ENCODE measurements around the gene IDH3B. TPM values are rescaled to one million over a fixed set of nuclear protein-coding genes. Genes with fewer than 3 reads are reported as not detected.

IDH3B gene
- total RNA-seq, 4 donors from 2014 or later = 115 to 122 (median 118) TPM

DNA sequence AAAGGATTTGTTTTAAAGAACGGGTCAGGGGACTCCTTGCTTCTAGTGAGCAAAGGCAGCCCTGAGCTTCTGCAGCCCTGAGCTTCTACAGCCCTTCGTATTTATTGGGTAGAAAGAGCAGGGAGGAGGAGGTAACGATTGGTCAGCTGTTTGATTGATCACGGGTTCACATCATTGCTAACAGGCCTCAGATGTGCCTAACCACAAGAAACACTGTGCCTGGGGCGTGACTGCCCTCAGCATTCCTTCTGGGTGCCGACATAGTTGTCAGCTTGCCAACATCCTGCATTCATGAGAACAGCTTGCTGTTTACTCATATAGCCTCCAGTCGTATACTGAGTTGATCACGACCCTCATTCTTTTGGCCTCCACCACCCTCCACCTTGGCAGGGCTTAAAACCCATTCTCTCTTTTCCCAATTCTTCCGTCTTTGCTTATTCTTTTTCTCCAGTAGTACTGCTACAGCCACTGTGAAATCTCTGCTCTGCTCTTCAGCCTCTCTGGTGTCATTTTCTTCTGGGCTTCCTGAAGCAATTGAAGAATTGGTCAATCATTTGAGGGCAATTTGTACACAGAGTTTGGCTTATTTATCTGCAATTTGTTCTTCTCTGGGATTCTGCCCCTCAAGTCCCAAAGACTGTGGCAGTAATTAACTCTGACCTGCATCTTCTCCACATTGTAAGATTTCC, 37.0 kb downstream of the IDH3B start:
- TF ChIP-seq, protein P1, sequence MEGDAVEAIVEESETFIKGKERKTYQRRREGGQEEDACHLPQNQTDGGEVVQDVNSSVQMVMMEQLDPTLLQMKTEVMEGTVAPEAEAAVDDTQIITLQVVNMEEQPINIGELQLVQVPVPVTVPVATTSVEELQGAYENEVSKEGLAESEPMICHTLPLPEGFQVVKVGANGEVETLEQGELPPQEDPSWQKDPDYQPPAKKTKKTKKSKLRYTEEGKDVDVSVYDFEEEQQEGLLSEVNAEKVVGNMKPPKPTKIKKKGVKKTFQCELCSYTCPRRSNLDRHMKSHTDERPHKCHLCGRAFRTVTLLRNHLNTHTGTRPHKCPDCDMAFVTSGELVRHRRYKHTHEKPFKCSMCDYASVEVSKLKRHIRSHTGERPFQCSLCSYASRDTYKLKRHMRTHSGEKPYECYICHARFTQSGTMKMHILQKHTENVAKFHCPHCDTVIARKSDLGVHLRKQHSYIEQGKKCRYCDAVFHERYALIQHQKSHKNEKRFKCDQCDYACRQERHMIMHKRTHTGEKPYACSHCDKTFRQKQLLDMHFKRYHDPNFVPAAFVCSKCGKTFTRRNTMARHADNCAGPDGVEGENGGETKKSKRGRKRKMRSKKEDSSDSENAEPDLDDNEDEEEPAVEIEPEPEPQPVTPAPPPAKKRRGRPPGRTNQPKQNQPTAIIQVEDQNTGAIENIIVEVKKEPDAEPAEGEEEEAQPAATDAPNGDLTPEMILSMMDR (IDR thresholded peaks at IDR 0.05) = no peak
- no peak for TF ChIP-seq EP300 (IDR thresholded peaks at IDR 0.05)
- no peak for TF ChIP-seq POLR2A (IDR thresholded peaks at IDR 0.05; ENCODE audit: low read depth)
- TF ChIP-seq POLR2AphosphoS5 (IDR thresholded peaks at IDR 0.05) = no peak
- Histone ChIP-seq H3K27me3 (peaks cover 0 to 8% (median 0%) of the 10 kb centered on the region in 4 donors), H3K27ac (replicated peaks in 1 of 4) (no peak overlapping the region), H3K4me1 (no peaks in the 10 kb centered on the region), H3K36me3 (no peaks in the 10 kb centered on the region), H3K4me3 (no peak overlapping the region), H3K9me3 (peaks cover 0 to 9% (median 4%) of the 10 kb centered on the region in 4 donors)
- no peak for DNase-seq (ENCODE audit: extremely low spot score)
- intact Hi-C loops (cut with DNase I) = no loop called here
- 63% methylated on average over 9 of the region's 9 CpGs for WGBS

DNA sequence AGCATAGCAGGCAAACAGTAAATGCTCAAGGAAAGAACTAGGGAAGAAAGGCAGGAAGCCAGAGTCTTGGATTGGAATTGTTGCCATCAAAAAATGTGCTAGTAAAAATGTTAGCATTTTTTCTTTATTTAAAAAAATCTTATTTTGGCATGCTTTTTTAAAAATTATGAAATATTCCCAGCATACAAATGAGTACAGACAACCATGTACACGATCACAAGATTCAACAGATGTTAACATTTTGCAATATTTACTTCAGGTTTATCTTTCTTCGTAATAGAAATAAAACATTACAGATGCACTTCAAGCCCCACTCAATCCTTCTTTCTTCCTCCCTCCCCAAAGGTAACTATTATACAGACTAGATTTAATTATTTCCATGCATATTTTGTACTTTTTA, 39.0 kb downstream of the IDH3B start:
- 60% methylated on average over 2 of the region's 2 CpGs for WGBS
- TF ChIP-seq POLR2AphosphoS5 (IDR thresholded peaks at IDR 0.05) (no peak), POLR2A (IDR thresholded peaks at IDR 0.05; ENCODE audit: low read depth) (no peak), EP300 (IDR thresholded peaks at IDR 0.05) (no peak)
- TF ChIP-seq, protein P1 (IDR thresholded peaks at IDR 0.05) = no peak
- H3K4me1 ChIP-seq = no peaks in the 10 kb centered on the region
- H3K36me3 ChIP-seq = no peaks in the 10 kb centered on the region
- no peak overlapping the region for H3K4me3 ChIP-seq
- intact Hi-C loops (cut with DNase I) = no loop called here
- peaks cover 0 to 8% (median 0%) of the 10 kb centered on the region in 4 donors for H3K27me3 ChIP-seq
- DNase-seq (ENCODE audit: extremely low spot score) = no peak
- H3K9me3 ChIP-seq = peaks cover 0 to 9% (median 3%) of the 10 kb centered on the region in 4 donors
- H3K27ac ChIP-seq (replicated peaks in 1 of 4) = peak overlapping the region in 1 of 4 donors; percentile 48

DNA sequence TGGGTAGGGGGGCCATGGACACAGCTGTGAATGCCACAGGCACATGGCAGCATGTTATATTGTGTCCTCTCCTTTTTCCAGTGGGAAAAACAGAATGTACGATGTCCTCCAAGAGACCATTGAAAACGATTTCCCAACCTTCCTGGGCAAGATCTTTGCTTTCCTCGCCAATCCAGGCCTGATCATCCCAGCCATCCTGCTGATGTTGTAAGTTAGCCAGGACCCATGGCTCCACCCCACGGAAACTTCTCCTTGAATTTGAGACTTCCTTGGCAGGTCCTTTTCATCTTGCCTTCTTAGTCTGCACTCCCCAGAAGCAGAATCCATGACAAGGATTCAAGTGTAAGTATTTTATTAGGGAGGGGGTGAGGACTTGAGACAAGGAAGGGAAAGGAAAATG, 39.8 kb downstream of the IDH3B start:
- Histone ChIP-seq H3K4me3 (no peak overlapping the region), H3K9me3 (peaks cover 0 to 12% (median 3%) of the 10 kb centered on the region in 4 donors), H3K27ac (replicated peaks in 1 of 4) (peak overlapping the region in 1 of 4 donors; percentile 48), H3K4me1 (no peaks in the 10 kb centered on the region), H3K36me3 (no peaks in the 10 kb centered on the region), H3K27me3 (peaks cover 0 to 15% (median 0%) of the 10 kb centered on the region in 4 donors)
- TF ChIP-seq POLR2AphosphoS5 (IDR thresholded peaks at IDR 0.05) = no peak
- TF ChIP-seq, protein P1 (IDR thresholded peaks at IDR 0.05) = no peak
- no peak for TF ChIP-seq EP300 (IDR thresholded peaks at IDR 0.05)
- no peak for TF ChIP-seq POLR2A (IDR thresholded peaks at IDR 0.05; ENCODE audit: low read depth)
- WGBS = 77% methylated on average over 4 of the region's 4 CpGs
- no peak for DNase-seq (ENCODE audit: extremely low spot score)
- intact Hi-C loops (cut with DNase I) = no loop called here

DNA sequence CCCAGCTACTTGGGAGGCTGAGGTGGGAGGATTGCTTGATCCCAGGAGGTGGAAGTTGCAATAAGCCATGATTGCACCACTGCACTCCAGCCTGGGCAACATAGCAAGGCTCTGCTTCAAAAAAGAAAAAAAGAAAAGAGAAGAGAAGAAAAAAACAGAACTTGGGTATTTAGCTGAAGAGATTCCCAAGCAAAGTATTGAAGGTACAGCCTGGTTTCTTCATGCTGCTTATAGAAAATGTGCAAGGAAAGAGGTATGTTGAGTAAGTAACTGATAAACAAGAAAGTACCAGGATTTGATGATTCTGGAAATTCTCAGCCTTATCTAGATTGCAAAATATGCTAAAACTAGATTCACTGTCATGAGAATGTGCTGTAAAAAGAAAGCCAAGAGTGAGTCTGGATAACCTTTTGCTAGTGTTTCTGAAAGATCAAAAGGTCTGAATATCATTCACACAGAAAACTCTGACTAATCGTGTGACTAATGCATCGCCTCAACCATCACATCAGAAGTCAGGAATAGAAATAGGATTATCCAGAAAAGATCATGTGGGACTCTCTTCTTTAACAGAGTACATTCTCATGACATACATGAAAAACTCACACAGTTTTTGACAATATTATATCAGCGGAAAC, 43.9 kb downstream of the IDH3B start:
- Histone ChIP-seq H3K9me3 (peaks cover 0 to 3% (median 0%) of the 10 kb centered on the region in 4 donors), H3K36me3 (no peaks in the 10 kb centered on the region), H3K4me1 (no peaks in the 10 kb centered on the region), H3K27ac (replicated peaks in 1 of 4) (no peak overlapping the region), H3K4me3 (no peak overlapping the region), H3K27me3 (peaks cover 0 to 25% (median 0%) of the 10 kb centered on the region in 4 donors)
- WGBS = 94% methylated on average over 3 of the region's 3 CpGs
- TF ChIP-seq EP300 (IDR thresholded peaks at IDR 0.05) (no peak), POLR2A (IDR thresholded peaks at IDR 0.05; ENCODE audit: low read depth) (no peak), POLR2AphosphoS5 (IDR thresholded peaks at IDR 0.05) (no peak)
- TF ChIP-seq, protein P1 (IDR thresholded peaks at IDR 0.05) = no peak
- intact Hi-C loops (cut with DNase I) = no loop called here
- DNase-seq (ENCODE audit: extremely low spot score) = no peak

Measured in esophagus muscularis mucosa (tissue), 4 donors.